K562 (cell line): Measurements from ENCODE around the gene PTH1R. TPM values are rescaled to one million over a fixed set of nuclear protein-coding genes. Genes with fewer than 3 reads are reported as not detected.
A peak's percentile ranks its signal among the peaks of the same experiment; 100 is the strongest.

Experiments used
- BACH1 ChIP-seq: fragments of 200-800 bp; sonication (Bioruptor generic); IDR thresholded peaks from 2 replicates; pipeline ENCODE4 v1.6.1; 2016; ENCODE audit warnings: missing genetic modification characterization, missing compliant biosample characterization
- CHAMP1 ChIP-seq: fragments of 450-650 bp; IDR thresholded peaks from 2 replicates; pipeline ENCODE4 v1.6.1; 2016; ENCODE audit warnings: mild to moderate bottlenecking
- CHCHD3 ChIP-seq: fragments of 250-450 bp; sonication (Bioruptor Pico); IDR thresholded peaks from 2 replicates; pipeline ENCODE4 v2.1.2; 2022; ENCODE audit warnings: mild to moderate bottlenecking
- CHD2 ChIP-seq: IDR thresholded peaks from 2 replicates; pipeline ENCODE4 v1.6.1; 2011; ENCODE audit warnings: low read depth, low read length
- CTBP1 ChIP-seq: fragments of 450-650 bp; IDR thresholded peaks from 2 replicates; pipeline ENCODE4 v1.6.1; 2016; ENCODE audit warnings: borderline replicate concordance
- EHMT2 ChIP-seq: fragments of 450-650 bp; IDR thresholded peaks from 2 replicates; pipeline ENCODE4 v1.6.1; 2018; ENCODE audit warnings: antibody characterized with exemption
- EWSR1 ChIP-seq: fragments of 450-650 bp; IDR thresholded peaks from 2 replicates; pipeline ENCODE4 v1.6.1; 2018; ENCODE audit warnings: borderline replicate concordance, mild to moderate bottlenecking, low read depth, moderate library complexity; ENCODE audit not compliant: partially characterized antibody
- HDAC2 ChIP-seq: fragments of 450-650 bp; IDR thresholded peaks from 2 replicates; pipeline ENCODE4 v1.6.1; 2016; ENCODE audit warnings: mild to moderate bottlenecking
- HDAC3 ChIP-seq: fragments of 450-650 bp; IDR thresholded peaks from 2 replicates; pipeline ENCODE4 v1.6.1; 2018; ENCODE audit warnings: borderline replicate concordance, mild to moderate bottlenecking, moderate library complexity; ENCODE audit not compliant: partially characterized antibody
- HDAC6 ChIP-seq: IDR thresholded peaks from 2 replicates; pipeline ENCODE4 v1.6.1; 2012; ENCODE audit warnings: low read depth, mild to moderate bottlenecking, control low read depth, inconsistent platforms, low read length, moderate library complexity
- LEF1 ChIP-seq: fragments of 450-650 bp; IDR thresholded peaks from 2 replicates; pipeline ENCODE4 v1.6.1; 2016; ENCODE audit warnings: mild to moderate bottlenecking
- MTA2 ChIP-seq: fragments of 450-650 bp; IDR thresholded peaks from 2 replicates; pipeline ENCODE4 v1.6.1; 2016; ENCODE audit warnings: low read depth
- PPARD ChIP-seq: fragments of 250-450 bp; sonication (Bioruptor Pico); IDR thresholded peaks from 2 replicates; pipeline ENCODE4 v1.8.0; 2022; ENCODE audit warnings: inconsistent platforms, mild to moderate bottlenecking, moderate library complexity
- SAP30 ChIP-seq: fragments of 200-600 bp; sonication (generic); IDR thresholded peaks from 2 replicates; pipeline ENCODE4 v1.6.1; 2012; ENCODE audit warnings: borderline replicate concordance, low read depth, mild to moderate bottlenecking, moderate library complexity, low read length, control low read depth, inconsistent platforms; ENCODE audit not compliant: insufficient read depth, poor library complexity, severe bottlenecking
- SFPQ ChIP-seq: fragments of 200-400 bp; formaldehyde crosslinking; IDR thresholded peaks from 2 replicates; pipeline ENCODE4 v1.6.1; 2017; ENCODE audit warnings: mild to moderate bottlenecking, low read depth, low read length, moderate library complexity
- SMAD4 ChIP-seq: fragments of 250-450 bp; sonication (Bioruptor Pico); conservative IDR thresholded peaks from 2 replicates; pipeline ENCODE4 v1.8.0; 2021; ENCODE audit warnings: inconsistent platforms, mild to moderate bottlenecking, moderate library complexity
- SMARCB1 ChIP-seq: IDR thresholded peaks from 2 replicates; pipeline ENCODE4 v1.6.1; 2011; ENCODE audit warnings: improper control_type of control experiment, low read depth; ENCODE audit not compliant: insufficient read length
- ZBTB17 ChIP-seq: fragments of 450-650 bp; formaldehyde crosslinking; IDR thresholded peaks from 2 replicates; pipeline ENCODE4 v1.4.0; 2020; ENCODE audit warnings: mild to moderate bottlenecking
- ZNF592 ChIP-seq: fragments of 450-650 bp; IDR thresholded peaks from 2 replicates; pipeline ENCODE4 v1.6.1; 2017; ENCODE audit warnings: antibody characterized with exemption, mild to moderate bottlenecking
- ZNF699 ChIP-seq: fragments of 250-450 bp; sonication (Bioruptor Pico); IDR thresholded peaks from 2 replicates; pipeline ENCODE4 v1.8.0; 2021; ENCODE audit warnings: mild to moderate bottlenecking, moderate library complexity; ENCODE audit not compliant: insufficient replicate concordance
- polyA plus RNA-seq, 8 experiments: library from polyadenylated mRNA; depleted of rRNA in 4 of 8; stranded (reverse) in 5 of 8; unstranded in 3 of 8; fragments of >200 nt; fragmentation: Nextera tagmentation in 2 of 8; fragmentation: Illumina TruSeq in 1 of 8; extraction: Ambion mirVana in 2 of 8; extraction: Trizol in 1 of 8; gene quantifications; 2 replicates each; pipeline versions ENCODE4 v1.2.1 to v1.2.3, GENCODE V29; 2011 to 2014; ENCODE audit warnings: inconsistent platforms in 1 of 8, missing spikeins in 1 of 8
- total RNA-seq, 7 experiments: library from RNA; depleted of rRNA in 6 of 7; stranded (reverse); fragments of >200 nt in 6 of 7; fragmentation: Illumina TruSeq in 2 of 7; extraction: Trizol in 2 of 7; gene quantifications; 2 replicates each; pipeline versions ENCODE4 v1.2.1 to v1.2.3, GENCODE V29; 2011 to 2021; ENCODE audit warnings: low replicate concordance in 1 of 7

PTH1R gene
- total and polyA plus RNA-seq, 9 of the 15 experiments (the other 6 are each of a cell fraction or from before 2014, with no cell fraction given) = not detected

- peak; percentile 84 for TF ChIP-seq ZNF592
- TF ChIP-seq ZNF699 (CRISPR knock-in tag) = no peak
- TF ChIP-seq CHCHD3 (CRISPR knock-in tag) = no peak
- no peak for TF ChIP-seq EWSR1
- TF ChIP-seq EHMT2 = 0 out of 2 replicates have a peak, but pooled peaks have one; percentile 32
- TF ChIP-seq MTA2 = peak; percentile 77
- no peak for TF ChIP-seq HDAC3
- peak; percentile 84 for TF ChIP-seq CTBP1
- no peak for TF ChIP-seq HDAC6
- 0 out of 2 replicates have a peak, but pooled peaks have one; percentile 52 for TF ChIP-seq LEF1
- TF ChIP-seq CHD2 = 0 out of 2 replicates have a peak, but pooled peaks have one; percentile 44
- TF ChIP-seq SAP30 = no peak
- 0 out of 2 replicates have a peak, but pooled peaks have one; percentile 44 for TF ChIP-seq ZBTB17 (CRISPR knock-in tag)
- peak; percentile 36; the same call in 1 of the 2 replicates for TF ChIP-seq BACH1 (tag)
- peak; percentile 85; the same call in 1 of the 2 replicates for TF ChIP-seq HDAC2
- TF ChIP-seq SFPQ = no peak
- TF ChIP-seq PPARD (CRISPR knock-in tag) = no peak
- TF ChIP-seq SMAD4 (CRISPR knock-in tag) = peak; percentile 83
- TF ChIP-seq SMARCB1 = no peak
- TF ChIP-seq CHAMP1 = no peak
Observed at GRCh38 chr3:46935168-46935858, 57.8 kb downstream of the PTH1R start (continued).
